ENCODE data around the gene MAP4K5.

MAP4K5 gene

DNA sequence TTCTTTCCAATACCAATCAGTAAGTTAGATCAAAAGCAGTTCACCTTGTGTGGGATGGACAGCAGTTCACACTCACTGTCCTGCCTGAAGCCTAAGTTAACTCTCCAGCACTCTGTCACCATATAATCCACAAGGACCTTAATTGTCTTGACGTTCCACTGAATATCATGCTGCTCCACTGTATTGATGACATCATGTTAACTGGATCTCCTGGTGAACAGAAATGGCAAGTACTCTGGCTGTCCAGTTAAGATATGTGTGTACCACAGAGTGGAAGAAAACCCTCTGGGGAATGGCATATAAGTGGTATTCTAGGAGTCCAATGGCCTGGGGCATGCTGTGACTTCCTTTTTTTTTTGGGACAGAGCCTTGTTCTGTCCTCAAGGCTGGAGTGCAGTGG, 151.9 kb downstream of the MAP4K5 start:
- Histone ChIP-seq H3K27me3 (ENCODE audit: insufficient read depth, low read length) (no peaks in the 10 kb centered on the region), H3K4me1 (ENCODE audit: insufficient read depth, low read length) (no peaks in the 10 kb centered on the region), H3K4me3 (ENCODE audit: low read length) (no peak overlapping the region), H3K9me3 (ENCODE audit: low read length) (no peaks in the 10 kb centered on the region), H2AFZ (ENCODE audit: low read depth, low read length) (no peak overlapping the region), H3K36me3 (ENCODE audit: insufficient read depth, low read length) (no peaks in the 10 kb centered on the region)

GRCh38 chr14:50379563-50379962, 152.8 kb downstream of the MAP4K5 start:
- Histone ChIP-seq H3K36me3 (ENCODE audit: insufficient read depth, low read length) (no peaks in the 10 kb centered on the region), H3K9me3 (ENCODE audit: low read length) (no peaks in the 10 kb centered on the region), H3K4me1 (ENCODE audit: insufficient read depth, low read length) (no peaks in the 10 kb centered on the region), H2AFZ (ENCODE audit: low read depth, low read length) (no peak overlapping the region), H3K27me3 (ENCODE audit: insufficient read depth, low read length) (no peaks in the 10 kb centered on the region), H3K4me3 (ENCODE audit: low read length) (no peak overlapping the region)

- Histone ChIP-seq H3K4me1 (ENCODE audit: insufficient read depth, low read length) (no peaks in the 10 kb centered on the region), H3K9me3 (ENCODE audit: low read length) (no peaks in the 10 kb centered on the region), H3K27me3 (ENCODE audit: insufficient read depth, low read length) (no peaks in the 10 kb centered on the region), H3K36me3 (ENCODE audit: insufficient read depth, low read length) (no peaks in the 10 kb centered on the region), H2AFZ (ENCODE audit: low read depth, low read length) (no peak overlapping the region), H3K4me3 (ENCODE audit: low read length) (no peak overlapping the region)
These were observed 154.8 kb downstream of the MAP4K5 start for GRCh38 chr14:50377550-50378085.

- Histone ChIP-seq H3K4me3 (ENCODE audit: low read length) (no peak overlapping the region), H3K27me3 (ENCODE audit: insufficient read depth, low read length) (no peaks in the 10 kb centered on the region)
These were observed 156.6 kb downstream of the MAP4K5 start for GRCh38 chr14:50375760-50376159.

DNA sequence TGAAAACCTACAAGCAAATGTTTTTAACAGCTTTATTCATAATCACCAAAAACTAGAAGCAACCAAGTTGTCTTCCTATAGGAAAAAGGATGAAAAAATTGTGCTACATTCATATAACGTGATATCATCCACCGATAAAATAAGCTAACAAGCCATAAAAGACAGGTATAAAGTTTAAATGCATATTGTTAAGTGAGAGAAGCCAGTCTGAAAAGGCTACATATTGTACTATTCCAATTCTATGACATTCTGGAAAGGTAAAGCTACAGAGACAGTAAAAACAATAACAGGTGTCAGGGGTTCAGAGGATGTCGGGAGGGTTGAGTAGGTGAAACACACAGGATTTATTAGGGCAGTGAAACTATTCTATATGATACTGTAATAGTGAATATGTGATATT, 158.4 kb downstream of the MAP4K5 start:
- H3K27me3 ChIP-seq (ENCODE audit: insufficient read depth, low read length), result no peaks in the 10 kb centered on the region
- no peak overlapping the region for H3K4me3 ChIP-seq (ENCODE audit: low read length)
- no peaks in the 10 kb centered on the region for H3K36me3 ChIP-seq (ENCODE audit: insufficient read depth, low read length)
- no peak overlapping the region for H2AFZ ChIP-seq (ENCODE audit: low read depth, low read length)
- no peaks in the 10 kb centered on the region for H3K9me3 ChIP-seq (ENCODE audit: low read length)
- no peaks in the 10 kb centered on the region for H3K4me1 ChIP-seq (ENCODE audit: insufficient read depth, low read length)

More at GRCh38 chr14:50375760-50376159, 156.6 kb downstream of the MAP4K5 start:
- Histone ChIP-seq H3K9me3 (ENCODE audit: low read length) (no peaks in the 10 kb centered on the region), H3K4me1 (ENCODE audit: insufficient read depth, low read length) (no peaks in the 10 kb centered on the region), H2AFZ (ENCODE audit: low read depth, low read length) (no peak overlapping the region), H3K36me3 (ENCODE audit: insufficient read depth, low read length) (no peaks in the 10 kb centered on the region)

DNA sequence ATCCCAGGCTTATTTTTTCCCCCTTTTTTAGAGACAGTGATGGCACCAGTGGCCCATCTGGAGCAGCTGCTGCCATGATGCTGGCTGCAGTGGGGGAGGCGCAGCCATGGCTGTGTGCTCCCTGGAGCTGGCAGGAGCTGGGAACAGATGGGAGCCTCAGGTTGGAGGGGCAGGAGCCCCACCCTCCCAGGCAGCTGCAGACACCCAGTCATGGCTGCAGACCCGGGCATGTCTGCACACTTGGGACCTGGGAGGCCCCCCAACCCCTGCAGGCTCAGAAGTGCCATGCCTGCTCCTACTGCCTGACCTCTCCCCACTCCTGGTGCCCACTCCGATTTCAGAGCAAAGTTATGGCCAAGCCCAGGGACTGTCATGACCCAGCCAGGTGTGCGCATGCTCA, 160.8 kb downstream of the MAP4K5 start:
- no peak overlapping the region for H3K4me3 ChIP-seq (ENCODE audit: low read length)
- H3K4me1 ChIP-seq (ENCODE audit: insufficient read depth, low read length), result no peaks in the 10 kb centered on the region
- no peak overlapping the region for H2AFZ ChIP-seq (ENCODE audit: low read depth, low read length)

More for the DNA sequence above, 160.8 kb downstream of the MAP4K5 start:
- no peaks in the 10 kb centered on the region for H3K36me3 ChIP-seq (ENCODE audit: insufficient read depth, low read length)
- no peaks in the 10 kb centered on the region for H3K27me3 ChIP-seq (ENCODE audit: insufficient read depth, low read length)
- no peaks in the 10 kb centered on the region for H3K9me3 ChIP-seq (ENCODE audit: low read length)

Measured in neuron (in vitro differentiated cells).